ENCODE data around the gene EPS15. TPM values are rescaled to one million over a fixed set of nuclear protein-coding genes. Genes with fewer than 3 reads are reported as not detected.

EPS15 gene
- total and polyA plus RNA-seq, 2 donors (not counting 1 experiment from before 2014, with no cell fraction given): 40.3 to 151 TPM

DNA sequence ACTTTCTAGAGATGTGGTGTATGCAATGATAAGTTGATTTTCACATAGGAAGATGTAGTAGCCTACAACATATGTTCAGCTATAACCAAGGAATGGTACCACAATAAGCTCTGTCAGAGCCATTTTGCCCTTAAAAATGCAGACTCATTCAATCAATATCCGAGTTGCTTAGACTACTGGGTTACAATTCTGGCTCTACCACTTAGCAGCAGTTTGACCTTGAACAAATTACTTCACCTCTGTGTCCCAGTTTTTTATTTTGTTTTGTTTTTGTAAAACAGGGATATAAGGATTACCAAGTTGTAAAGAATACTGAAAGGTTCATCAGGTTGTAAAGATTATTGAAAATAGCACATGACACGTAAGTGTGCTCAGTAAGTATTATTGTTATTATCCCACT is 9.3 kb downstream of the EPS15 start:
- no peak overlapping the region for H3K27ac ChIP-seq (ENCODE audit: low read length in 2 of 2)
- Mint-ChIP-seq H3K4me3 (no peak overlapping the region), H3K27ac (peak overlapping the region; percentile 3), H3K4me1 (peaks cover 75% of the 10 kb centered on the region), H3K27me3 (no peaks in the 10 kb centered on the region), H3K9me3 (ENCODE audit: insufficient read depth) (no peaks in the 10 kb centered on the region)
- H4K20me1 ChIP-seq (ENCODE audit: control insufficient read depth, insufficient read depth, low read length, poor library complexity, severe bottlenecking): peaks cover 28% of the 10 kb centered on the region
- no peak for DNase-seq
- no peak for TF ChIP-seq EZH2 (IDR thresholded peaks at IDR 0.05; ENCODE audit: borderline replicate concordance, insufficient read depth, low read depth, low read length, poor library complexity, severe bottlenecking)
- TF ChIP-seq, protein P1, sequence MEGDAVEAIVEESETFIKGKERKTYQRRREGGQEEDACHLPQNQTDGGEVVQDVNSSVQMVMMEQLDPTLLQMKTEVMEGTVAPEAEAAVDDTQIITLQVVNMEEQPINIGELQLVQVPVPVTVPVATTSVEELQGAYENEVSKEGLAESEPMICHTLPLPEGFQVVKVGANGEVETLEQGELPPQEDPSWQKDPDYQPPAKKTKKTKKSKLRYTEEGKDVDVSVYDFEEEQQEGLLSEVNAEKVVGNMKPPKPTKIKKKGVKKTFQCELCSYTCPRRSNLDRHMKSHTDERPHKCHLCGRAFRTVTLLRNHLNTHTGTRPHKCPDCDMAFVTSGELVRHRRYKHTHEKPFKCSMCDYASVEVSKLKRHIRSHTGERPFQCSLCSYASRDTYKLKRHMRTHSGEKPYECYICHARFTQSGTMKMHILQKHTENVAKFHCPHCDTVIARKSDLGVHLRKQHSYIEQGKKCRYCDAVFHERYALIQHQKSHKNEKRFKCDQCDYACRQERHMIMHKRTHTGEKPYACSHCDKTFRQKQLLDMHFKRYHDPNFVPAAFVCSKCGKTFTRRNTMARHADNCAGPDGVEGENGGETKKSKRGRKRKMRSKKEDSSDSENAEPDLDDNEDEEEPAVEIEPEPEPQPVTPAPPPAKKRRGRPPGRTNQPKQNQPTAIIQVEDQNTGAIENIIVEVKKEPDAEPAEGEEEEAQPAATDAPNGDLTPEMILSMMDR (IDR thresholded peaks at IDR 0.05): no peak
- peaks cover 42 to 59% of the 10 kb centered on the region in 2 donors for H3K4me1 ChIP-seq (ENCODE audit: control insufficient read depth in 2 of 2, insufficient read depth in 2 of 2, low read length in 2 of 2)
- no peak overlapping the region for H3K4me2 ChIP-seq (replicated peaks; ENCODE audit: low read depth, low read length, poor library complexity, severe bottlenecking)
- H3K36me3 ChIP-seq (replicated peaks in 1 of 2; ENCODE audit: control extremely low read depth in 1 of 2, control insufficient read depth in 1 of 2, extremely low read depth in 1 of 2, insufficient read depth in 2 of 2, low read length in 1 of 2): peaks cover 0 to 1% of the 10 kb centered on the region in 2 experiments
- CTCF ChIA-PET: no interaction called here
- WGBS (ENCODE audit: insufficient coverage): 33% methylated on average over 1 of the region's 2 CpGs
- H3K79me2 ChIP-seq (ENCODE audit: control insufficient read depth, insufficient read depth, low read length): peaks cover 98% of the 10 kb centered on the region
- no peaks in the 10 kb centered on the region for H3K27me3 ChIP-seq (replicated peaks in 1 of 4; ENCODE audit: control extremely low read depth in 1 of 4, control insufficient read depth in 3 of 4, insufficient read depth in 4 of 4, low read length in 3 of 4)
- no peak for ATAC-seq (ENCODE audit: low read depth)
- no peak overlapping the region for H2AFZ ChIP-seq (ENCODE audit: insufficient read depth, low read depth, low read length, poor library complexity, severe bottlenecking)
- no peak overlapping the region for H3K4me3 ChIP-seq (ENCODE audit: control extremely low read depth in 1 of 5, extremely low read depth in 1 of 5, insufficient read depth in 1 of 5, low read depth in 2 of 5, low read length in 4 of 5)
- H3K9me3 ChIP-seq (ENCODE audit: control extremely low read depth in 1 of 3, control insufficient read depth in 2 of 3, insufficient read depth in 1 of 3, low read length in 2 of 3): no peaks in the 10 kb centered on the region
- intact Hi-C loops (cut with micrococcal nuclease): loop anchor here (10.0 kb wide), 2 partner anchors 45 to 545 kb away; partner anchors contain the start of gene FAF1
- POLR2A ChIA-PET: no interaction called here
- no peak overlapping the region for H3K9ac ChIP-seq (ENCODE audit: low read length)

DNA sequence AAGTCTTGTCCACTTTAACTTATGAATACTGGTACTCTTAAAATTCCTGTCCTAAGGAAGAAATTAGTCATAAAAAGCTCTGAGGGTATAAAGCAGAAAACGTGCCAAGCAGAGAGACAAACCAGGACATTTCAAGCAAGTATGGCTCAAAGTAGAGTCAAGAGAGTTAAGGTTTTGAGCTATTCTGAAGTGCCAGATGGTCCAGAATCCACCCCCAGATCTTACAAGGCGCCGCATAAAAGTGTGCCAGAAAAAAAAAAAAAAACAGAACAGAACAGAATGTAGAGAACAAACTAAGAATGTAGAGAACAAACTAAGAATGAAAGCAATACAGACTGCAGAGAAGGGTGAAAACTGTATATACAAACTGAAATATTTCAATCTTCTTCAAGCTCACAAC is 12.5 kb downstream of the EPS15 start:
- peaks cover 37 to 41% of the 10 kb centered on the region in 2 donors for H3K4me1 ChIP-seq (ENCODE audit: control insufficient read depth in 2 of 2, insufficient read depth in 2 of 2, low read length in 2 of 2)
- DNase-seq (peak; percentile 50), ATAC-seq (ENCODE audit: low read depth) (peak; percentile 10)
- Mint-ChIP-seq H3K4me3 (peak overlapping the region; percentile 40), H3K27ac (peak overlapping the region; percentile 47), H3K9me3 (ENCODE audit: insufficient read depth) (no peaks in the 10 kb centered on the region), H3K27me3 (no peaks in the 10 kb centered on the region), H3K4me1 (peaks cover 69% of the 10 kb centered on the region)
- no peaks in the 10 kb centered on the region for H3K27me3 ChIP-seq (replicated peaks in 1 of 4; ENCODE audit: control extremely low read depth in 1 of 4, control insufficient read depth in 3 of 4, insufficient read depth in 4 of 4, low read length in 3 of 4)
- intact Hi-C loops (cut with micrococcal nuclease): loop anchor here (1.0 kb wide), 1 partner anchor 10 kb away; no protein-coding TSS in a partner anchor
- peak overlapping the region; percentile 26 for H3K9ac ChIP-seq (ENCODE audit: low read length)
- H3K9me3 ChIP-seq (ENCODE audit: control extremely low read depth in 1 of 3, control insufficient read depth in 2 of 3, insufficient read depth in 1 of 3, low read length in 2 of 3): peaks cover 0 to 1% (median 0%) of the 10 kb centered on the region in 3 donors
- no CpG with 5 or more reads among the region's 3 CpGs for WGBS (ENCODE audit: insufficient coverage)
- ChIA-PET CTCF (interaction anchor here (0.9 to 1.9 kb wide), 6 partner anchors 10 to 32 kb away, joined by 3 to 8 read pairs (median 4); no protein-coding TSS in a partner anchor), POLR2A (interaction anchor here (0.8 to 2.0 kb wide), 4 partner anchors 9 to 18 kb away, joined by 3 to 9 read pairs (median 6); partner anchors contain the start of gene EPS15)
- TF ChIP-seq, protein P1 (IDR thresholded peaks at IDR 0.05): no peak
- no peak for TF ChIP-seq EZH2 (IDR thresholded peaks at IDR 0.05; ENCODE audit: borderline replicate concordance, insufficient read depth, low read depth, low read length, poor library complexity, severe bottlenecking)
- no peak overlapping the region for H2AFZ ChIP-seq (ENCODE audit: insufficient read depth, low read depth, low read length, poor library complexity, severe bottlenecking)
- no peak overlapping the region for H3K4me3 ChIP-seq (ENCODE audit: control extremely low read depth in 1 of 5, extremely low read depth in 1 of 5, insufficient read depth in 1 of 5, low read depth in 2 of 5, low read length in 4 of 5)
- peaks cover 98% of the 10 kb centered on the region for H3K79me2 ChIP-seq (ENCODE audit: control insufficient read depth, insufficient read depth, low read length)
- H3K4me2 ChIP-seq (replicated peaks; ENCODE audit: low read depth, low read length, poor library complexity, severe bottlenecking): peak overlapping the region; percentile 58
- peaks cover 3 to 8% of the 10 kb centered on the region in 2 experiments for H3K36me3 ChIP-seq (replicated peaks in 1 of 2; ENCODE audit: control extremely low read depth in 1 of 2, control insufficient read depth in 1 of 2, extremely low read depth in 1 of 2, insufficient read depth in 2 of 2, low read length in 1 of 2)
- peak overlapping the region in 1 of 2 donors; percentile 70 for H3K27ac ChIP-seq (ENCODE audit: low read length in 2 of 2)
- H4K20me1 ChIP-seq (ENCODE audit: control insufficient read depth, insufficient read depth, low read length, poor library complexity, severe bottlenecking): peaks cover 39% of the 10 kb centered on the region

All from B cell (primary cell).